B cell (primary cell): ENCODE measurements around the gene LECT2. TPM values are rescaled to one million over a fixed set of nuclear protein-coding genes. Genes with fewer than 3 reads are reported as not detected.

Experiments used
- ATAC-seq: fragments of 200-7000 bp; cut with Tn5 transposase; one replicate; pipeline ENCODE4 v1.10.0; 2021; ENCODE audit warnings: low read depth, mild to moderate bottlenecking, moderate number of reproducible peaks, moderate library complexity
- CTCF ChIA-PET: fragments of 350-600 bp; sonication (Branson Sonifier 250); formaldehyde crosslinking; loops from one replicate; lab custom pipeline; 2021; ENCODE audit warnings: antibody characterized with exemption, inconsistent platforms; lab: Charles Lee
- POLR2A ChIA-PET: fragments of 350-600 bp; sonication (Branson Sonifier 250); formaldehyde crosslinking; loops from one replicate; lab custom pipeline; 2021; ENCODE audit warnings: antibody characterized with exemption; lab: Charles Lee
- DNase-seq: peaks from one replicate; pipeline ENCODE4 v3.0.0; 2013
- H2AFZ ChIP-seq: 2 replicates; pipeline ENCODE4 v1.6.1; 2012; ENCODE audit warnings: mild to moderate bottlenecking, low read depth, low read length; ENCODE audit not compliant: insufficient read depth, poor library complexity, severe bottlenecking
- H3K27ac ChIP-seq, 2 donors: 1 replicate in 1 of 2; 2 replicates in 1 of 2; pipeline ENCODE4 v1.5.1; 2012 to 2013; ENCODE audit warnings: low read length in 2 of 2, mild to moderate bottlenecking in 2 of 2, moderate library complexity in 1 of 2
- H3K27me3 ChIP-seq, 4 experiments: fragments of 200-600 bp in 1 of 4; sonication (generic) in 1 of 4; replicated peaks in 1 of 4; 1 replicate in 2 of 4; 2 replicates in 2 of 4; pipeline versions ENCODE4 v1.6.1 to v1.7.0; 2013 to 2016; ENCODE audit warnings: low read length in 3 of 4, mild to moderate bottlenecking in 2 of 4, mixed read lengths in 1 of 4, moderate library complexity in 1 of 4; ENCODE audit not compliant: insufficient read depth in 4 of 4, control insufficient read depth in 3 of 4; ENCODE audit errors: control extremely low read depth in 1 of 4
- H3K36me3 ChIP-seq, 2 experiments: replicated peaks in 1 of 2; 1 replicate in 1 of 2; 2 replicates in 1 of 2; pipeline versions ENCODE4 v1.6.1 to v1.7.1; 2013; ENCODE audit warnings: low read length in 1 of 2; ENCODE audit not compliant: insufficient read depth in 2 of 2, control insufficient read depth in 1 of 2; ENCODE audit errors: control extremely low read depth in 1 of 2, extremely low read depth in 1 of 2
- H3K4me1 ChIP-seq, 2 donors: fragments of 200-600 bp in 1 of 2; sonication (generic) in 1 of 2; 1 replicate in 1 of 2; 2 replicates in 1 of 2; pipeline versions ENCODE4 v1.5.1 to v1.6.1; 2013 to 2017; ENCODE audit warnings: low read length in 2 of 2; ENCODE audit not compliant: control insufficient read depth in 2 of 2, insufficient read depth in 2 of 2
- H3K4me2 ChIP-seq: replicated peaks from 2 replicates; pipeline ENCODE3; 2012; ENCODE audit warnings: mild to moderate bottlenecking, low read depth, low read length; ENCODE audit not compliant: poor library complexity, severe bottlenecking
- H3K4me3 ChIP-seq, 5 experiments: fragments of 200-600 bp in 1 of 5; sonication (generic) in 1 of 5; 1 replicate in 3 of 5; 2 replicates in 2 of 5; pipeline versions ENCODE4 v1.5.1 to v1.7.0; 2011 to 2016; ENCODE audit warnings: low read length in 4 of 5, mild to moderate bottlenecking in 4 of 5, low read depth in 2 of 5, control low read depth in 1 of 5, moderate library complexity in 1 of 5; ENCODE audit not compliant: insufficient read depth in 1 of 5; ENCODE audit errors: control extremely low read depth in 1 of 5, extremely low read depth in 1 of 5
- H3K79me2 ChIP-seq: fragments of 200-600 bp; sonication (generic); one replicate; pipeline ENCODE4 v1.6.0; 2016; ENCODE audit warnings: low read length; ENCODE audit not compliant: control insufficient read depth, insufficient read depth
- H3K9ac ChIP-seq: fragments of 200-600 bp; sonication (generic); 2 replicates; pipeline ENCODE4 v1.6.1; 2017; ENCODE audit warnings: mild to moderate bottlenecking, low read length, moderate library complexity
- H3K9me3 ChIP-seq, 3 donors: one replicate each; pipeline versions ENCODE4 v1.6.1 to v1.7.1; 2013; ENCODE audit warnings: low read length in 2 of 3; ENCODE audit not compliant: control insufficient read depth in 2 of 3, insufficient read depth in 1 of 3; ENCODE audit errors: control extremely low read depth in 1 of 3
- H4K20me1 ChIP-seq: 2 replicates; pipeline ENCODE4 v1.6.0; 2012; ENCODE audit warnings: mild to moderate bottlenecking, low read length; ENCODE audit not compliant: insufficient read depth, control insufficient read depth, poor library complexity, severe bottlenecking
- H3K27ac Mint-ChIP-seq: one replicate; pipeline ENCODE4 v1.8.0; 2021; ENCODE audit warnings: mixed read lengths
- H3K27me3 Mint-ChIP-seq: one replicate; pipeline ENCODE4 v1.8.0; 2021; ENCODE audit warnings: mixed read lengths
- H3K4me1 Mint-ChIP-seq: one replicate; pipeline ENCODE4 v1.8.0; 2021; ENCODE audit warnings: mixed read lengths
- H3K4me3 Mint-ChIP-seq: one replicate; pipeline ENCODE4 v1.8.0; 2021; ENCODE audit warnings: mixed read lengths
- H3K9me3 Mint-ChIP-seq: one replicate; pipeline ENCODE4 v1.8.0; 2022; ENCODE audit warnings: mixed read lengths; ENCODE audit not compliant: insufficient read depth
- CTCF ChIP-seq: fragments of 200-600 bp; IDR thresholded peaks from one replicate; pipeline ENCODE4 v1.8.0; 2022; ENCODE audit warnings: antibody characterized with exemption, mild to moderate bottlenecking
- EZH2 ChIP-seq: IDR thresholded peaks from 2 replicates; pipeline ENCODE4 v1.6.1; 2012; ENCODE audit warnings: borderline replicate concordance, low read depth, mild to moderate bottlenecking, moderate library complexity, low read length; ENCODE audit not compliant: insufficient read depth, poor library complexity, severe bottlenecking
- WGBS: methylation state at CpG from one replicate; pipeline ENCODE4 v1.1.5; 2013; ENCODE audit warnings: missing lambda C conversion rate; ENCODE audit not compliant: insufficient coverage; 5-methylcytosine and 5-hydroxymethylcytosine counted together
- intact Hi-C: fragments of 100-400 bp; cut with micrococcal nuclease; formaldehyde crosslinking; loops from one replicate; pipeline ENCODE4 v1.10.0; 2022
- polyA plus RNA-seq: library from polyadenylated mRNA; depleted of rRNA; stranded (reverse); fragments of >200 nt; gene quantifications from 2 replicates; pipeline ENCODE4 v1.2.3, GENCODE V29; 2012
- total RNA-seq, 2 donors: library from RNA; stranded (reverse); fragments of 120-200 nt in 1 of 2; gene quantifications; 1 replicate in 1 of 2; 2 replicates in 1 of 2; pipeline versions ENCODE4 v1.2.3 to v1.2.4, GENCODE V29; 2013 to 2022

LECT2 gene
- total and polyA plus RNA-seq, 2 donors (not counting 1 experiment from before 2014, with no cell fraction given), result not detected

GRCh38 chr5:135944564-135944963 is 10.2 kb downstream of the LECT2 start:
- Histone ChIP-seq H3K9ac (no peak overlapping the region), H3K79me2 (no peaks in the 10 kb centered on the region), H3K36me3 (no peaks in the 10 kb centered on the region), H3K27me3 (peaks cover 0 to 3% (median 0%) of the 10 kb centered on the region in 4 experiments), H3K4me2 (no peak overlapping the region), H2AFZ (no peak overlapping the region), H4K20me1 (no peaks in the 10 kb centered on the region), H3K27ac (no peak overlapping the region), H3K4me1 (no peaks in the 10 kb centered on the region), H3K9me3 (no peaks in the 10 kb centered on the region), H3K4me3 (no peak overlapping the region)
- Mint-ChIP-seq H3K4me3 (no peak overlapping the region), H3K4me1 (no peaks in the 10 kb centered on the region), H3K9me3 (no peaks in the 10 kb centered on the region), H3K27me3 (peaks cover 11% of the 10 kb centered on the region), H3K27ac (no peak overlapping the region)
- POLR2A ChIA-PET, result no interaction called here
- CTCF ChIA-PET, result interaction anchor here (0.8 to 1.9 kb wide), 3 partner anchors 9 to 267 kb away, joined by 3 to 15 read pairs (median 5); no protein-coding TSS in a partner anchor
- ATAC-seq, result no peak
- no peak for DNase-seq
- intact Hi-C loops, result loop anchor here (10.0 kb wide), 1 partner anchor 120 kb away; no protein-coding TSS in a partner anchor
- TF ChIP-seq CTCF (no peak), EZH2 (no peak)

GRCh38 chr5:135942202-135942771 is 12.5 kb downstream of the LECT2 start:
- no peak for TF ChIP-seq EZH2
- no peak for TF ChIP-seq CTCF
- Histone ChIP-seq H3K27me3 (no peaks in the 10 kb centered on the region), H4K20me1 (no peaks in the 10 kb centered on the region), H3K9ac (no peak overlapping the region), H3K9me3 (no peaks in the 10 kb centered on the region), H2AFZ (no peak overlapping the region), H3K36me3 (no peaks in the 10 kb centered on the region), H3K4me2 (no peak overlapping the region), H3K27ac (no peak overlapping the region), H3K4me3 (no peak overlapping the region), H3K4me1 (no peaks in the 10 kb centered on the region), H3K79me2 (no peaks in the 10 kb centered on the region)
- Mint-ChIP-seq H3K27ac (no peak overlapping the region), H3K4me1 (no peaks in the 10 kb centered on the region), H3K27me3 (peaks cover 20% of the 10 kb centered on the region), H3K9me3 (no peaks in the 10 kb centered on the region), H3K4me3 (no peak overlapping the region)
- CTCF ChIA-PET, result interaction anchor here (1.8 to 2.7 kb wide), 2 partner anchors 232 to 270 kb away, joined by 5 to 11 read pairs; no protein-coding TSS in a partner anchor
- POLR2A ChIA-PET, result no interaction called here
- no peak for ATAC-seq
- DNase-seq, result no peak
- WGBS, result 63% methylated on average over 2 of the region's 3 CpGs
- intact Hi-C loops, result loop anchor here (10.0 kb wide), 1 partner anchor 123 kb away; no protein-coding TSS in a partner anchor
